Rectal smooth muscle tissue (tissue), 1 donor: Measurements from ENCODE around the gene CHPF.

Experiments used
- H3K27ac ChIP-seq: one replicate; pipeline ENCODE4 v1.7.0; 2013; ENCODE audit warnings: low read depth, low read length, inconsistent platforms
- H3K27me3 ChIP-seq: one replicate; pipeline ENCODE4 v1.7.0; 2013; ENCODE audit warnings: low read length; ENCODE audit not compliant: control insufficient read depth, insufficient read depth
- H3K36me3 ChIP-seq: one replicate; pipeline ENCODE4 v1.7.0; 2013; ENCODE audit warnings: low read length; ENCODE audit not compliant: control insufficient read depth, insufficient read depth
- H3K4me1 ChIP-seq: one replicate; pipeline ENCODE4 v1.7.0; 2013; ENCODE audit warnings: low read length; ENCODE audit not compliant: control insufficient read depth, insufficient read depth
- H3K4me3 ChIP-seq: one replicate; pipeline ENCODE4 v1.7.0; 2013; ENCODE audit warnings: low read length
- H3K9ac ChIP-seq: one replicate; pipeline ENCODE4 v1.7.0; 2013; ENCODE audit warnings: low read length

CHPF gene

GRCh38 chr2:219517954-219518778 is 25.4 kb downstream of the CHPF start:
- peaks cover 14% of the 10 kb centered on the region for H3K27me3 ChIP-seq
- H3K4me3 ChIP-seq, result no peak overlapping the region
- no peak overlapping the region for H3K27ac ChIP-seq
- H3K4me1 ChIP-seq, result peaks cover 3% of the 10 kb centered on the region
- no peak overlapping the region for H3K9ac ChIP-seq
- H3K36me3 ChIP-seq, result no peaks in the 10 kb centered on the region

GRCh38 chr2:219516888-219517287 is 26.7 kb downstream of the CHPF start:
- Histone ChIP-seq H3K4me3 (no peak overlapping the region), H3K36me3 (no peaks in the 10 kb centered on the region), H3K9ac (no peak overlapping the region), H3K4me1 (peaks cover 2% of the 10 kb centered on the region), H3K27me3 (peaks cover 10% of the 10 kb centered on the region), H3K27ac (no peak overlapping the region)

DNA sequence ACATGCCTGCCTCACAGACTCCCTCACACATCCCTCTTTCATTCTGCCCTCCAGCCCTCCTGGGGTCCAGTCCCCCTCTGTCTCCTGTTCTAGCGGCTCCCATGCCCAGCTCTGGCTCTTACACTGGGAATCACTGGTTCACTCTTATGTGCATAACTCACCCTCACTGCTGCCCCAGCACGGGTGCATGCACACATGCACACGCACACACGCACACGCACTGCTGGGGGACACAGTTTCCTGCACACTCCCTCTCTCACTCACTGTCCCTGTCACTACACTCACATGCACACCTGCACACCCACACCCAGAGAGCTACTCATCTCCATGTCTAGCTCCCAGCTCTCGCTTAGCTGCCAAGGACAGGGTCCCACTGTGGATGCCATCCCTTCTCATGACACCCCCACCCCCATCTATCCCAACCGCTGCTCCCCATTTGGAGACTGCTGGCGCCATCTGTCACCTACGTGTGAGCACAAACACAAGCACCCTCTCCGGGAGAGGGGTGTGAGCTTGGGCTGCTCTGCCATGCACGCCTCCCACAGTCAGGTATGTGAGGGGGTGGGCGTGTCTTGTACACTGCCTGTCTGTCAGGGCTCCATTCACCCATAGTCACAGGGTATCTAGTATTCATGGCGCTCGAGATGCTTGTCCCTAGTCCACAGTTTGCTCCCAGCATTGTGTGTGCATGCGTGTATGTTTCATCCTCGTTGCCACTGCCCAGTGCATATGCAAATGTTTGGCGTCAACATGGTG is 27.6 kb downstream of the CHPF start:
- no peak overlapping the region for H3K4me3 ChIP-seq
- no peaks in the 10 kb centered on the region for H3K4me1 ChIP-seq
- peaks cover 7% of the 10 kb centered on the region for H3K27me3 ChIP-seq
- no peaks in the 10 kb centered on the region for H3K36me3 ChIP-seq
- H3K9ac ChIP-seq, result no peak overlapping the region
- H3K27ac ChIP-seq, result no peak overlapping the region

GRCh38 chr2:219514836-219515235 is 28.8 kb downstream of the CHPF start:
- no peak overlapping the region for H3K27ac ChIP-seq
- H3K27me3 ChIP-seq, result peaks cover 11% of the 10 kb centered on the region
- no peak overlapping the region for H3K9ac ChIP-seq
- peaks cover under 1% of the 10 kb centered on the region for H3K4me1 ChIP-seq
- no peaks in the 10 kb centered on the region for H3K36me3 ChIP-seq
- H3K4me3 ChIP-seq, result no peak overlapping the region

DNA sequence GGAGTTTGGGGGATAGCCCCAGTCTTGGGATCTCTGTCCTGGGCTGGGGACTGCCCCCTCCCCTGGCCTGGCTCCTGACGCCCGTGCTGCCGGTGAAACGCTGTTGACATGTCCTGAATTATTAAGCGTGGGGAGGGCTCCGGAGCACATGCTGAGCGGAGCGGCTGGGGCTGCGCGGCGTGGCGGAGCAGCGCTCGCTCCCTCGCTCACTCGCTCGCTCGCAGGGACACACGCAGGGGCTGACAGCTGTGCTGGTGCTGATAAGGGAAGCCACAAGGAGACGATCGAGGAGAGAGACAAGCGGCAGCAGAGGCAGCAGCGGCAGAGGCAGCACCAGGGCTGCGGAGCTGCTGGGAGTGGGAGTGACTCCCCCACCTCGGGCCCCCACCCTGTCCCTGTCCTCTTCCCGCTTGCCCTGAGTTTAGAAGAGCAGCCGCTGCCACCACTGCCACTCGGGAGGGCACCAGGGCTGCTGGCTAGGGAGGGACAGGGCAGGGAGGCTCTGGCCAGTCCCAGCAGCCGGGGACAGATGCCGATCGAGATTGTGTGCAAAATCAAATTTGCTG is 29.3 kb downstream of the CHPF start, which contains the start of gene ASIC4:
Gene ASIC4 (plus strand): TSS at position 287 of the 566 bp plus-strand sequence. CDS start 243 bp downstream, at position 530.
- Histone ChIP-seq H3K27me3 (peaks cover 13% of the 10 kb centered on the region), H3K36me3 (no peaks in the 10 kb centered on the region), H3K27ac (no peak within 1 kb of the TSS), H3K4me1 (peaks cover 2% of the 10 kb centered on the region), H3K4me3 (no peak within 1 kb of the TSS), H3K9ac (no peak within 1 kb of the TSS)

DNA sequence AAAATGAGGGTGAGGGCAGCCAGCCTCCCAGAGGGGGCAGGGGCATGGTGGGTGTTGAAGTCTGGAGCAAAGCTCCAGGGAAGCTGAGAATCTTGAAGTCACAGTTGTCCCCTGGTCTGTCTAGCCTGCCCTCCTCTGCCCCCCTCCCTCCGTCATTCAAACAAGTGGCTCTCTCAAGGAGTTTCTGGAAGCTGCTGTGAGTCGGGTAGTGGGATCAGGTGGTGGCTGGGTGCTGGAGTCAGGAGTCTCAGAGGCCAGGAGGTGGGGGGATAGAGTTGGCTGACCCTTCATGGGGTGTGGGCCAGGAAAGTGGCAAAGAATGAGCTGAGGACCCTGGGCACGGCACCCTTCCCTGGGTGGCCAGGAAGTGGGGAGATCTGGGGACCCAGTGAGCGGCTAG is 29.8 kb downstream of the CHPF start:
- Histone ChIP-seq H3K27me3 (peaks cover 13% of the 10 kb centered on the region), H3K27ac (no peak overlapping the region), H3K36me3 (no peaks in the 10 kb centered on the region), H3K4me1 (peaks cover 2% of the 10 kb centered on the region), H3K4me3 (no peak overlapping the region), H3K9ac (no peak overlapping the region)

DNA sequence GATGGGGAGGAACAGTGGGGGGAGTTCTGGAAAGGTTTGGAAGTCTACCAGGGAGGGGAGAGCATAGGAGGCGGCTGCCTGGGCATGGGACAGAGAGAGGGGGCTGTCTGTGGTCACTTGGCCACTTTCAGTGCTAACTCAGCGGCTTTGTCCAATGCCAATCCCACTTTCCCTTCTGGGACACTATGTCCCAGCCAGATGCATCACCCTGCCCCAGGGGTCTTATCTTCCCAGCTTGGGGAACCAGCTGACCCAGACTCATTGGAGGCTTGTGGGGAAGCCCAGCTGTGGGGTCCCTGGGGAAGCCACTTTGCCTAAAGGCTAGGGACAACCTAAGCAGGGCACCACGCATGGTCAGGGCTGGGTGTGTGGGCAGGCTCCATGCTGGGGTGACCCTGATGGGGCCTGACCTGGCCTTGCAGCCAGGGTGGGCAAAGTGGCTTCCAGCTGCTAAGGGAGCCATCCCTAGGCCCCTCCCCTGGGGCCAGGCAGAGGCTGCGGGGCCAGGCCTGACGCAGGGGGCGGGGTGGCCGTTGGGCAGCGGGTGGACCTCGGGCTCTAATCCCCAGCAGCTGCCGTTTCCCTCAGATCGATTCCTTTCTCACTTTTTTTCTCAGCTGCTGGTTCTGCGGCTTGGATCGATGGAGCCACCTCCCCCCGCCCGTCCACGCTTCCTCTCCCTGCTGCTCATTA is 30.9 kb downstream of the CHPF start:
- Histone ChIP-seq H3K4me3 (no peak overlapping the region), H3K27ac (no peak overlapping the region), H3K9ac (no peak overlapping the region), H3K4me1 (peaks cover 2% of the 10 kb centered on the region), H3K27me3 (peaks cover 13% of the 10 kb centered on the region), H3K36me3 (no peaks in the 10 kb centered on the region)

- Histone ChIP-seq H3K27ac (no peak overlapping the region), H3K9ac (no peak overlapping the region), H3K36me3 (no peaks in the 10 kb centered on the region), H3K27me3 (peaks cover 13% of the 10 kb centered on the region), H3K4me1 (peaks cover 2% of the 10 kb centered on the region), H3K4me3 (no peak overlapping the region)
Measured at GRCh38 chr2:219511547-219512325, 31.9 kb downstream of the CHPF start.

DNA sequence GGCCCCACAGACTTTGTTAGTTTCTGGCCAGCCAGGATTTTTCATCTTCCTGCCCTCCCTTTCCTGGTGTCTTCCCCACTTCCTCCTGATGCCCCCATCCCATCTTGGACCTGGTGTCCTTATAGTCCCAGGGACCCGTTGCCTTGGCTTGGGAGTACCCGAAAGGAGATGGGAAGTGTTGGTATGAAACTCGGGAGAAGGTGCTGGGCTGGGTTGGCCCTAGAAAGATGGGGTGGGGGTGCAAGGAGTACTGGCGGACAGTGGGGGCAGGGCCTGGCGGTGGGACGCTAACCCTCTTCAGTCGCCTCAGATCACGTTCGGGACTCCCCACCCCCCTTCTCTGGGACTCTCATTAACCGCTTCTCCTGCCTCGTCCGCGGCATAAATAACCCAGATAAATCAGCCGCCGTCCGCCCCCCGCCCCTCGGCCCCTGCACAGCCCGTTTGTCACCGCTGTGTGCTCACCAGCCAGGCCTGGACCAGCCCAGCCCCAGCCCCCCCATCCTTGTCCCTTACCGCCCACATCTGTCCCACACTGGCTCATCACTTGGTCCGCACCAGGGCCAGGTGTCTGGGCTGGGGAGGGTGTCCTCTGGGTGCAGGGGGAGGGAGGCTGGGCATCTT is 33.0 kb downstream of the CHPF start:
- H3K9ac ChIP-seq, result no peak overlapping the region
- H3K27ac ChIP-seq, result no peak overlapping the region
- peaks cover 2% of the 10 kb centered on the region for H3K4me1 ChIP-seq
- H3K36me3 ChIP-seq, result peaks cover 4% of the 10 kb centered on the region
- H3K4me3 ChIP-seq, result no peak overlapping the region
- peaks cover 13% of the 10 kb centered on the region for H3K27me3 ChIP-seq

DNA sequence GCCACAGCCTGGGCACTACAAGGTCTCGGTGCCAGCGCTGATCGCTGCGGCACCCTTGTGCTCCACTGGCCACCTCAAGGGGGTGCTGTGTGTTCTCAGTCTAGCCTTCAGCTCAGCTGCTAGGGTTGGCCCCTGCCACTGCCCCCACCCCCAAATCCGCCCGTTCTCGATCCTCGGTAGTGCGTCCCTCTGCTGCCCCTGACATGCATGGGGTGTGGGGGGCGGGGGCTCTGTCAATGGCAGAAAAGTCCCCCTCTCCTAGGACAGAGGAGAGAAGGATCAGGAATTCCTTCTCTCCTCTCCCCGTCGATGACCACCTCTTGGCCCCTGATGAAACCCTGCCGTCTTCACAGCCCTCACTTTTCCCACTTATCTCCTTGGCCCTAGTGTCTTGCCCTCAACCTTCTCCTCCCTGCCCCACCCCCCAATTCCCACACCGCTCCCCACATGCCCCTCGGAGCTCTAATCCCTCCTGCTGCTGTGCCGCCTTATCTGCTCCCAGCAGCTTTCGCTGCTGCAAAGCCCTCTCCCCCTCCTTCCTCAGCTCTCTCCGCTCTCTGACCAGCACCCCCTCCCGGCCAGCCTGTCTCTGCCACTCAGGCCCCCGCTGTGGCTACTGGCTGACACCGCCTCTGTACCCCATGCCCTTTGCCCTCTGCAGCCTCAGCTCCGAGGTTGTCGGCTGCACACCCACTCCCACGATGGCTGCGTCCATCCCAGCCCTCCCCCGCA is 33.7 kb downstream of the CHPF start:
- H3K27me3 ChIP-seq, result peaks cover 13% of the 10 kb centered on the region
- peak overlapping the region; percentile 36 for H3K4me3 ChIP-seq
- no peak overlapping the region for H3K9ac ChIP-seq
- peaks cover 4% of the 10 kb centered on the region for H3K36me3 ChIP-seq
- H3K27ac ChIP-seq, result no peak overlapping the region
- H3K4me1 ChIP-seq, result peaks cover 2% of the 10 kb centered on the region
